GM21529 (cell line): Measurements from ENCODE around the gene DNAJC3.
"Not testable (repeated sequence)": the region's sequence is repeated elsewhere in the genome, so short reads cannot be mapped to it uniquely, and the experiment has no call there.

Experiments
- ATAC-seq: cut with Tn5 transposase; IDR thresholded peaks from one replicate; pipeline ENCODE4 v1.9.1; 2021; ENCODE audit not compliant: unreplicated experiment

DNAJC3 gene

DNA sequence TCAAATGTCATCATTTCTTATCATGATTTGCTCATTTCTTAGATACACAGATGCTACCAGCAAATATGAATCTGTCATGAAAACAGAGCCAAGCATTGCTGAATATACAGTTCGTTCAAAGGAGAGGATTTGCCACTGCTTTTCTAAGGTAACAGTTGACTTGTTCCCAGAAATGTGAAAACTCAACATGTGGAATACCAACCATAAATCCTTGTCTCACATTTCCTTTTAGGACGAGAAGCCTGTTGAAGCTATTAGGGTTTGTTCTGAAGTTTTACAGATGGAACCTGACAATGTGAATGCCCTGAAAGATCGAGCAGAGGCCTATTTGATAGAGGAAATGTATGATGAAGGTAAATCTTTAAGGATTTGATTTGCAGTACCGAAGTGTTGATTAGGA is 86.7 kb downstream of the DNAJC3 start:
- ATAC-seq = no peak

- no peak for ATAC-seq
Measured at GRCh38 chr13:95771905-95772304, 95.0 kb downstream of the DNAJC3 start.

GRCh38 chr13:95779522-95779921 is 102.6 kb downstream of the DNAJC3 start:
- no peak for ATAC-seq

DNA sequence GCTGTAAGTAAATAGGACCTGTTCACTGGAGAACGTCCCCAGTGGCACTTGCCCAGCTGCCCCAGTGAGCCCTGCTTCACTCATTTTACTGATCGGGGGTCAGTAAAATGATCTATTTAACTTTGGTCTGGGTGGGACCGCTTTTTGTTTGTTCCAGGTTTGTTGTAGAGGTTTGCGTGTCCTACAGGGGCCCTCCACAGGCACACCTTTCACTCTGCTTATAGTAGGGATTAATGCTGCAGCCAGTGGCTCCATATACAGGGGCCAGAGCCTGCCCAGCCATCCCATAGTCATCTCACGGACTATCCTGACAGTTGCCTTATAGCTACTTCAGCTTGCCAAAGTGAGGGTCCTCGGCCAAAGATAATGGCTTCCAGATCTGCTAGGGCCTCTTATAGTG is 104.1 kb downstream of the DNAJC3 start:
- ATAC-seq = no peak

DNA sequence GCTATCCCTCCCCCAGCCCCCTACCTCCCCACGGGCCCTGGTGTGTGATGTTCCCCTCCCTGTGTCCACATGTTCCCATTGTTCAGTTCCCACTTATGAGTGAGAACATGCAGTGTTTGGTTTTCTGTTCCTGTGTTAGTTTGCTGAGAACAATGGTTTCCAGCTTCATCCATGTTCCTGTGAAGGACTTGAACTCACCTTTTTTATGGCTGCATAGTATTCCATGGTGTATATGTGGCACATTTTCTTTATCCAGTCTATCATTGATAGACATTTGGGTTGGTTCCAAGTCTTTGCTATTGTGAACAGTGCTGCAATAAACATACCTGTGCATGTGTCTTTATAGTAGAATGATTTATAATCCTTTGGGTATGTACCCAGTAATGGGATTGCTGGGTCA is 105.0 kb downstream of the DNAJC3 start:
- ATAC-seq = not testable (repeated sequence)

DNA sequence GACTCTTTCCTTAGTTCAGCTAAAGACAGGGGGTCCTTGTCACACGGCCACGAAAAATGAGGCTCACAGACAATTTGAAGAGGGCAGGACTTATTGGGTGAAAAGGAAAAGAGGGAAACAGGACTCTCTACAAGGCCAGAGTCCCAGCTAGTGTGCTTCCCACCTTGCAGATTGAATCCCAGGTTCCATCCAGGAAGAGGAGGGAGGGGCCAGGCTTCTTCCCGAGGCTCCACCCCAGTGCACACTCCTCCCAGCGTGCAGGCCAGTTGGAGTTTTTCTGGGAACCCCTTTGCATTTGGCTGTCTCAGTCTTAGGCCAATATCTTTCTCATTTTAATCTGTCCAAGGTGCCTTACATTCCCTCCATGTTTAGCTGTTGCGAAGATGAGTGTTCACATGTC is 106.8 kb downstream of the DNAJC3 start:
- no peak for ATAC-seq

DNA sequence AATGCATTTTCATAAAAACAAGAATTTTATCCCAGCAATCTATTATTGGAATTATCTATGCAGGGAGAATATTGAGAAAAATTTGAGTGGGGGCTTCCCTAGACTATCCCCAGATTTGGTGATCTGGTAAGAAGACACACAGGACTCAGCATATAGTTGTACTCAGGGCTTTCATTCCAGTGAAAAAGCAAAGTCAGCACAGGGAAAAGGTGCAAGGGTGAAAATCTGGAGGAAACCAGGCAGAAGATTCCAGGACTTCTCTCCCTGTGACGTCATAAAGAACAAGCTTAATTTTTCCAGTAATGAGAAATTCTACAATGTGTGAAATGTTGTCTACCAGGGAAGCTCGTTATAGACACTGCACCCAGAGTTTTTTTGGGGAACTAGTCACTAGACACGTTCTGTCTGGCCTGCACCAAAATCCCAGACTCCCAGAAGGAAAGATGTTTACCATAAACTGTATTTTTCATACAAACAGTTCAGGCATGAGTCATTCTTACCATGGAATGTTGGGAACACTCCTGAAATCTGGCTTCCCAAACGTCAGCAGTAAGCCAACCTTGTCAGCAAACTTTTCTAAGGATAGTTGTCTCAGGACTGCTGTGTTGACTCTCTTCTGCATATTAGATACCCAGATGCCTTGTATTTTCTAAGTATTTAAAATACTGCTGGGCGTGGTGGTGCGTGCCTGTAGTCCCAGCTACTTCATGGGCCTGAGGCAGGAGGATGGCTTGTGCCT is 107.4 kb downstream of the DNAJC3 start:
- no peak for ATAC-seq

DNA sequence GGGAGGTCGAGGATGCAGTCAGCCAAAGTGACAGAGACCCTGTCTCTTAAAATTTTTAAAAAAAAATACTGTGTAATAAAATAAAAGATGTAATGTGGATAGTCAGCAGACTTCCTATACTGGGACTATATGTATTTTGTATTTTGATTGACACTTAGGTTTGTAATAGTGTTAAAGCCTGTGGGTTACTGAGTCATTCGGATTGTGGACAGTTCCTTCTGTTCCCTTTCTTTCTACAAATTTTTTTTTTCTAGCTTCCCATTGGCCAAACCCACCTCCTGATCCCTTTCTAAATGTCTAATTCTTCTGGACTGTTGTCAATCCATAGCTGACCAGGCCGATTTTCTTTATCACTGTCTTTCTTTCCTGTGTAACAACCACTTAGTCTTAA is 108.0 kb downstream of the DNAJC3 start:
- ATAC-seq = no peak

DNA sequence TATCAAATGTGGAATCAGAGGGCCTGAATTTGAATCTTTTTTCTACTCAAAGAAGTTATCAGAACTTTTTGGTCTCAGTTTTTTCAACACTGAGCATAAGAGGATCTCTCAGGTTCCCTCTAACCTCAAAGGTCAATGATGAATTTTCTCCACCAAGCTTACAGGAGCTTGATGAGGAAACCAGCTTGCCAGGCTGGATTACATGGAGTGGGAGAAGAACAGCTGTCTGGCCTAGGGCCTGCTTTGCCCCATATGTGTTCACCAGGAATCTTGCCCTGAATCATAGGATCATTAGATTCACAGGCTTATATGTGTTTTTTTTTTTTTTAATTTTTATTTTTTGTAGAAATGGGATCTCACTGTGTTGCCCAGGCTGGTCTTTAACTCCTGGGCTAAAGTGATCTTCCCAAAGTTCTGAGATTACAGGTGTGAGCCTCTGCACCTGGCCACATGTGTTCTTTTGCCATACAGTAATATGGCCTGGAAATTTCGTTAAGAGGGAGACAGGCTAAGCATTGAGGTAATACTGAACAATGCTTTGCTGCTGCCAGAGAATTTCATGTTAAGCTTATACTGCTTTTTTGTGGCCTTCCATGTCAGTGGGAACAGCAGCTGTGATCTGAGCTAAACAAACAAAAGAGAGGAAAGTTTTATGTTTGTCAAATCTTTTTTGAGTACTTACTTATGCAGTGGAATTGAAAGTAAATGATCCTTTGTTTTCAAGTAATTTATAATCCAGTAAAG is 110.6 kb downstream of the DNAJC3 start:
- no peak for ATAC-seq

DNA sequence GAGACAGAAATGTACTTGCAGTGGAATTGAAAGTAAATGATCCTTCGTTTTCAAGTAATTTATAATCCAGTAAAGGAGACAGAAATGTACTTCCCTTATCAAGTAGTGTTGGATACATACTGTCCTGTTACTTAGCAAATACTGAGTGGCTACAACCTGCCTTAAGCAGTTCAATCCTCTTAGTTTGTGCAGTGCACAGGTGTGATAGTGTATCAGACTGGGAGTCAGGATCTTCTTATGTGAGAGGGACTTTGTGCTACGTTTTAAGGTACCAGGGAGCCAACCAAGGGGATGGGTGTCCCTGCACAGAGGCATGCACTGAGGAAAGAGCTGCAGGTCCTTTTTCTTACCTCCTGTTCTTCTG is 111.1 kb downstream of the DNAJC3 start:
- ATAC-seq = no peak

- ATAC-seq = not testable (repeated sequence)
Measured at GRCh38 chr13:95789315-95789714, 112.4 kb downstream of the DNAJC3 start.

DNA sequence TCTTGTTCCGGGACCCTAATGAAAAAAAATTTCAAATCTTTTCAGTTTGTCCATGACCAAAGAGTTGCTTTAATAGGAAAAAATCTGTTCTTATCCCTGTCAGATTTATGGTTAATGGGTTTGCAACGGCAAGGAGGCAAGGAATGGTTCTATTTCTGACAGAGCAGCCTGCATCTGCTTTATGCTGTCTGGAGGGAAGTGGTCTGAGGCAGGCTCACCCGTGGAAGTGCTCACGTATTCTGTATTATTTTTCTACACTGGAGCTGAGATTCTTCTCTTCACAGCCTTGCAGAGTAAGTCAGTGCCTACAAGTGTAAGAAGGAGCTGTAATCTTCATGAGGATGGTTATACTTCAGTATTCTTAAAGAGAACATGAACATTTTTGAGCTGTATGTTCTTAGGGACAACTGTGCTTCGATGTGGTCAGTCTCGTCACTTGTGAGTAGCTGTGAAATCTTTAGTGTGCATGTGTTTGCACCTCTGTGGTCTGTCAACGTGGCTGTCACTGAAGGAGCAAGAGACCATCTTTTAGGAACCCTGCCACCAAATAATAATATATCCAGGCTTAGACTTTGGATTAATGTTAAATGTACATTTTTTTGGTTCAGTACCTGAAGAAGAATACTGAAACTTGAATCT is 114.3 kb downstream of the DNAJC3 start:
- ATAC-seq = no peak

- no peak for ATAC-seq
Measured at GRCh38 chr13:95793018-95793555, 116.1 kb downstream of the DNAJC3 start.

DNA sequence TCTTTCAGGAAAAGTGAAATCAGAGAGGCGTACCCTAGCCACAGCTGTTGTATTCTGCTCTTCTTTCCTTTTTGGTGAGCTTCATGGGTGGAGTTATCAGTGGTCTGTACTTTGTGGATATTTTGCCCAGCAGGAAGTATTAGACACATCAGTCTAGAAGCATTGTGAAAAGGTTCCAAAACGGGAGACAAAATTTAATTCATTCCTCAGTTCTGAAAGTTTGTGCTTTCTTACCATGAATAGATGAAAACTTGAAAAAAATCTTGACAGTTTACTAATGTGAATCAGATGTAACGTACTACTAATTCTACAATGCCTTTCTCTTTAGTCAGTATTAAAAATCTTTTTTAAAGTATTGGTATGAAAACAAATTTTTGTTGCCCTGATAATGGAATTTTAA is 116.8 kb downstream of the DNAJC3 start:
- no peak for ATAC-seq

DNA sequence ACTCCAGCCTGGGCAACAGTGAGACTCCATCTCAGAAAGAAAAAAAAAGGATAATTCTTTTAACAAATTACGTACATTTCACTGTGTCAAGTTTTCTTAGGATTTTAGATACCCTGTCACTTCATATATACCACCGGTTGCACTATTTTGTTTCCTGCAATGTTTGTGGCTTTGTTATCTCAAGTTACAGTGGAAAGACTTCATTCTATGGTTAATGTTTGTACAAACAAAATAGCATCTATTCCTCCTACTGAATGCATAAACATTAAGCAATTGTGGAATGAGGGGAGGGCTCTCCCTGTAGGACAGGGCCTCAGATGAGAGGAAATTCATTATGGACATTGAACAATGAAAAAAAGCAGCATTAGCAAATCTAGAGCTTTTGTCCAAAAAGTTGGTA is 120.1 kb downstream of the DNAJC3 start:
- no peak for ATAC-seq

DNA sequence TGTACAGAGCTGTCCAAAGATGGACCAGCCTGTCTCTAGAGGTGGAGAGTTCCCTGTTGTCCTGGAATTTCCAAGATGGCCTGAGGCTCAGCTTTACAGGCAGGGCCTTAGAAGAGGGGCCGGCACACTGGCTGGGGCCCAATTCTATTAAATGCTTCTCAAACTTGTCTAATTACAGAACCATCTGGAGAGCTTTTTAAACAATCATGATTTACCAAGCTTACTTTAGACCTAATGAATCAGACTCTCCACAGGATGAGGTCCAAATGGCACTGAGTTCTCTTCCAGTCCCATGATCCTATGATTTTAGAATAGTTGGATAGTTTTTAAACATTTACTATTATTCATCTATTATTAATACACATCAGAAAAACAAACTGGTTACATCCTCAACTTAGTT is 123.5 kb downstream of the DNAJC3 start:
- ATAC-seq = no peak

- ATAC-seq = no peak
Measured at GRCh38 chr13:95801825-95802224, 124.9 kb downstream of the DNAJC3 start.

GRCh38 chr13:95805921-95806320 is 129.0 kb downstream of the DNAJC3 start:
- ATAC-seq = no peak

- no peak for ATAC-seq
Measured at GRCh38 chr13:95809429-95809828, 132.5 kb downstream of the DNAJC3 start.

GRCh38 chr13:95813139-95813538 is 136.2 kb downstream of the DNAJC3 start:
- ATAC-seq = no peak

DNA sequence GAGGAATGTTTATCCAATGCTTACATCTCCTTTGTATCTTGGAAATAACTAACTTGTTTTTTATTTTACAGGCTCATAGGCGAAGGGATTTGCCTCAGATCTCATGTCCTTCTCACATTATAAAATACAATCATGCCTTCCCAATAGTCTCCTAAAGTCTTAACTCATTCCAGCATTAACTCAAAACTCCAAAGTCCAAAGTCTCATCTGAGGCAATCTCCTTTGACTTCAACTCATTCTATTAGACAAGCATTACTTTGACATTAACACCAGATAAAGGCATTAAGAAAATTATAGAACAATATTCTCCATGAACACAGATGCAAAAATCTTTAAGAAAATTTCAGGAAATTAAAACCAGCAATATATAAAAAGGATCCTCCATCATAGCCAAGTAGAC is 137.6 kb downstream of the DNAJC3 start:
- ATAC-seq = no peak

- no peak for ATAC-seq
Measured at GRCh38 chr13:95822303-95822702, 145.4 kb downstream of the DNAJC3 start.
